ENCODE data around the gene NPLOC4. TPM values are rescaled to one million over a fixed set of nuclear protein-coding genes. Genes with fewer than 3 reads are reported as not detected.

Gene NPLOC4
- total and polyA plus RNA-seq, 2 donors from 2014 or later, result 41.5 to 86.4 TPM

DNA sequence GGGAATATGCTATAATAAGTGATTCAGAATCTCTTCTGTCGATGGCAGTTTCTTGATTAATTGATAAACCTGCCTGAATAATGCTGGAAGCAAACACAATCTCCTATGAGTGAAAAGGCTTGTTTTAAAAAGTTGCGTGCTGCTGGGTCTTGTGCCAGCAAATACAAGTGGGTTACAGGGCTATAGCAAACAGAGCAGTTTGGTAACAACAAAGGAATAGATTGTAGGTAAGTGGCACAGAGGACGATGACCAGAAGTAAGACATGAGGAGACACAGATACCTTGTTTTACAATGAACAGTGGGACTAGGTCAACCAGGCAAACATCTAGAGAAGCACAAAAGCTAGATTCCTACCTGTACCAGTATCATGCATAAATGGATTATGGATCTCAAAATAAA, 61.1 kb downstream of the NPLOC4 start:
- Histone ChIP-seq H3K4me3 (ENCODE audit: low read length in 3 of 3) (no peak overlapping the region), H3K27me3 (ENCODE audit: control insufficient read depth, insufficient read depth, low read length) (no peaks in the 10 kb centered on the region), H3K27ac (ENCODE audit: low read depth in 2 of 2, low read length in 2 of 2) (no peak overlapping the region), H3K9me3 (ENCODE audit: control insufficient read depth in 2 of 3, insufficient read depth in 1 of 3, low read length in 3 of 3) (no peaks in the 10 kb centered on the region), H3K4me1 (ENCODE audit: control insufficient read depth in 2 of 3, insufficient read depth in 2 of 3, low read depth in 1 of 3, low read length in 3 of 3) (peaks cover 0 to 7% (median 0%) of the 10 kb centered on the region in 3 donors), H3K36me3 (ENCODE audit: control insufficient read depth in 2 of 3, insufficient read depth in 3 of 3, low read length in 3 of 3) (peaks cover 4 to 26% (median 23%) of the 10 kb centered on the region in 3 donors), H3K9ac (ENCODE audit: low read length in 3 of 3) (no peak overlapping the region)
- no peak for FAIRE-seq
- intact Hi-C loops (cut with DNase I), result no loop called here
- DNase-seq, result no peak
- TF ChIP-seq CTCF (IDR thresholded peaks at IDR 0.05; ENCODE audit: borderline replicate concordance, extremely low read depth, insufficient read depth), result no peak

DNA sequence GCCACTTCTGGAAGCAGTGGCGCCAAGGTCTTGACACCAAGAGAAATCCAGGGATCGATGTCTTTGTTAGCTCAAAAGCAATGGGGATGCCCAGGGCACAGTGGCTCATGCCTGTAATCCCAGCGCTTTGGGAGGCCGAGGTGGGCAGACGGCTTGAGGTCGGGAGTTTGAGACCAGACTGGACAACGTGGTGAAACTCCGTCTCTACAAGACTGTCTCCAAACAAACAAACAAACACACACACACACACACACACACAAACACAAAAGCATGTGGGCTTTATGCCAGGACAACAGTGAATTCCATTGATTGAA, 62.3 kb downstream of the NPLOC4 start:
- Histone ChIP-seq H3K9ac (ENCODE audit: low read length in 3 of 3) (no peak overlapping the region), H3K27me3 (ENCODE audit: control insufficient read depth, insufficient read depth, low read length) (no peaks in the 10 kb centered on the region), H3K27ac (ENCODE audit: low read depth in 2 of 2, low read length in 2 of 2) (no peak overlapping the region), H3K4me3 (ENCODE audit: low read length in 3 of 3) (no peak overlapping the region), H3K4me1 (ENCODE audit: control insufficient read depth in 2 of 3, insufficient read depth in 2 of 3, low read depth in 1 of 3, low read length in 3 of 3) (peaks cover 0 to 7% (median 0%) of the 10 kb centered on the region in 3 donors), H3K36me3 (ENCODE audit: control insufficient read depth in 2 of 3, insufficient read depth in 3 of 3, low read length in 3 of 3) (peaks cover 6 to 37% (median 25%) of the 10 kb centered on the region in 3 donors), H3K9me3 (ENCODE audit: control insufficient read depth in 2 of 3, insufficient read depth in 1 of 3, low read length in 3 of 3) (no peaks in the 10 kb centered on the region)
- FAIRE-seq (no peak), DNase-seq (no peak)
- TF ChIP-seq CTCF (IDR thresholded peaks at IDR 0.05; ENCODE audit: borderline replicate concordance, extremely low read depth, insufficient read depth), result no peak
- intact Hi-C loops (cut with DNase I), result no loop called here

DNA sequence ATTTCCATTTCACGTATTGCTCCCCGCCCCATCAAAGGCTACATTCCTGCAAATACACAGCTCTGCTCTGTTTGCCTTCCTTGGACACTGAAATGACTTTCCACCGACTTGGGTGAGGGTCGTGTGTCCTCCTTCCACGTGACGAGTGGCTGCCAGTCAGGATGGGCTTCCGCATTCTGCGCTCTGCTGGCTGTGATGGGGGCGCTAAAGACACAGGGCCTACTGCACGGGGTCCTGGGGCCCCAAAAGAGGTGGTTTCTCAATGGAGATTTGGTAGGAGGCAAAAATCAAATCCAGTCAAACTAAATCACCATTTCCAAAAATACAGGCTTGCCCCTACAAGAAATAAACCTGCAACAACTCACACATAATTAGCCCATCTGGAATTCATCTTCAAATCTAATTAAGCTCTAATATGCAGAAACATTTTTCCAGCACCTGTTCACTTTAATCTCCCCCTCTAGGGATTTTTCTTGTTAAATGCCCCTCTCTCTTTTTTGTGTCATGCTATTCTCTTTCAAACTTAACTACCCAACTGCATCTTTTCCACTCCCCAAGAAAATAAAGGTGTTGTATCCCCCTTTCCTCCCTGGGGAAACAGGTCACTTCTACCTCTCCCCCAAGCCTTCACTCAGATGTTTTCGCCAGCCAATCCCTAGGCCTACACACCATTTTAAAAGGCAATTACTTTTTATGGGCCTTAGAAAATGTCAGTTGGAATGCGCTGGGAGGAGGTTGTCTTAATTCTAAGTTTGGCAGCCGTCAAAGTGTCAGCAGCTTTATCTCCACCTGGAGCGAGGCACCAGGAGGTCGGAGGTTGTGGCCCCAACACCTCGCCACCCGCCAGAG, 62.9 kb downstream of the NPLOC4 start:
- peak in 2 of 5 donors; percentile 43 to 64 for DNase-seq
- H3K4me3 ChIP-seq (ENCODE audit: low read length in 3 of 3), result no peak overlapping the region
- H3K27ac ChIP-seq (ENCODE audit: low read depth in 2 of 2, low read length in 2 of 2), result no peak overlapping the region
- no peak for TF ChIP-seq CTCF (IDR thresholded peaks at IDR 0.05; ENCODE audit: borderline replicate concordance, extremely low read depth, insufficient read depth)
- no peaks in the 10 kb centered on the region for H3K9me3 ChIP-seq (ENCODE audit: control insufficient read depth in 2 of 3, insufficient read depth in 1 of 3, low read length in 3 of 3)
- peaks cover 7 to 43% (median 26%) of the 10 kb centered on the region in 3 donors for H3K36me3 ChIP-seq (ENCODE audit: control insufficient read depth in 2 of 3, insufficient read depth in 3 of 3, low read length in 3 of 3)
- no peaks in the 10 kb centered on the region for H3K27me3 ChIP-seq (ENCODE audit: control insufficient read depth, insufficient read depth, low read length)
- no peak for FAIRE-seq
- intact Hi-C loops (cut with DNase I), result no loop called here
- H3K4me1 ChIP-seq (ENCODE audit: control insufficient read depth in 2 of 3, insufficient read depth in 2 of 3, low read depth in 1 of 3, low read length in 3 of 3), result peaks cover 0 to 7% (median 0%) of the 10 kb centered on the region in 3 donors
- no peak overlapping the region for H3K9ac ChIP-seq (ENCODE audit: low read length in 3 of 3)
